Keratinocyte (primary cell): ENCODE measurements around the gene TECRL. TPM values are rescaled to one million over a fixed set of nuclear protein-coding genes. Genes with fewer than 3 reads are reported as not detected.

Experiments used
- DNase-seq: peaks from one replicate; pipeline ENCODE4 v3.0.0-alpha.2; 2011; ENCODE audit warnings: low read depth, missing footprints, low spot score
- FAIRE-seq: peaks from 2 replicates; lab custom pipeline; 2011; peaks lifted over from hg19 to GRCh38; lab: Jason Lieb, UNC
- H2AFZ ChIP-seq: 2 replicates; pipeline ENCODE4 v1.6.0; 2012; ENCODE audit warnings: low read length, control low read depth, inconsistent platforms; ENCODE audit not compliant: control insufficient read depth
- H3K27ac ChIP-seq: 2 replicates; pipeline ENCODE4 v1.5.1; 2011; ENCODE audit warnings: low read length; ENCODE audit not compliant: control insufficient read depth, insufficient read depth
- H3K27me3 ChIP-seq: 3 replicates; pipeline ENCODE4 v1.6.0; 2011; ENCODE audit warnings: low read length; ENCODE audit not compliant: control insufficient read depth, insufficient read depth; ENCODE audit errors: extremely low read depth
- H3K36me3 ChIP-seq, 2 experiments: 2 replicates in 1 of 2; 3 replicates in 1 of 2; pipeline ENCODE4 v1.5.1; 2011; ENCODE audit warnings: low read length in 2 of 2, mild to moderate bottlenecking in 1 of 2; ENCODE audit not compliant: control insufficient read depth in 2 of 2, insufficient read depth in 2 of 2; ENCODE audit errors: extremely low read depth in 1 of 2
- H3K4me1 ChIP-seq: 3 replicates; pipeline ENCODE4 v1.5.1; 2011; ENCODE audit warnings: low read length; ENCODE audit not compliant: control insufficient read depth, insufficient read depth; ENCODE audit errors: extremely low read depth
- H3K4me2 ChIP-seq: 3 replicates; pipeline ENCODE4 v1.6.0; 2011; ENCODE audit warnings: low read depth, low read length; ENCODE audit not compliant: control insufficient read depth, insufficient read depth; ENCODE audit errors: extremely low read depth
- H3K4me3 ChIP-seq, 3 experiments: fragments of 200-600 bp in 1 of 3; sonication (generic) in 1 of 3; 2 replicates in 2 of 3; 3 replicates in 1 of 3; pipeline ENCODE4 v1.5.1; 2011 to 2016; ENCODE audit warnings: low read length in 3 of 3, mild to moderate bottlenecking in 3 of 3, control low read depth in 2 of 3, inconsistent platforms in 1 of 3, low read depth in 1 of 3, mixed read lengths in 1 of 3, mixed run types in 1 of 3, moderate library complexity in 1 of 3; ENCODE audit not compliant: control insufficient read depth in 2 of 3, insufficient read depth in 2 of 3; ENCODE audit errors: extremely low read depth in 1 of 3
- H3K79me2 ChIP-seq: 2 replicates; pipeline ENCODE4 v1.6.0; 2012; ENCODE audit warnings: low read length; ENCODE audit not compliant: control insufficient read depth, insufficient read depth
- H3K9ac ChIP-seq: 3 replicates; pipeline ENCODE4 v1.6.0; 2011; ENCODE audit warnings: low read length; ENCODE audit not compliant: control insufficient read depth, insufficient read depth; ENCODE audit errors: extremely low read depth
- H3K9me1 ChIP-seq: 3 replicates; pipeline ENCODE4 v1.6.0; 2011; ENCODE audit warnings: low read length; ENCODE audit not compliant: control insufficient read depth, insufficient read depth; ENCODE audit errors: extremely low read depth
- H3K9me3 ChIP-seq: 2 replicates; pipeline ENCODE4 v1.5.1; 2012; ENCODE audit warnings: low read depth, low read length; ENCODE audit not compliant: control insufficient read depth
- H4K20me1 ChIP-seq: 3 replicates; pipeline ENCODE4 v1.6.0; 2011; ENCODE audit warnings: low read length; ENCODE audit not compliant: control insufficient read depth, insufficient read depth; ENCODE audit errors: extremely low read depth
- EZH2 ChIP-seq: IDR thresholded peaks from one replicate; pipeline ENCODE4 v1.6.1; 2012; ENCODE audit warnings: inconsistent platforms, mild to moderate bottlenecking, low read length, moderate library complexity
- dilution Hi-C: fragments of 300-500 bp; cut with MboI; formaldehyde crosslinking; loops from one replicate; pipeline ENCODE4 v1.7.0; 2020; ENCODE audit warnings: low sequenced_read_pairs; ENCODE audit not compliant: extremely low pct_ligation_motif_present
- polyA plus RNA-seq, 5 experiments: library from polyadenylated mRNA; depleted of rRNA in 3 of 5; stranded (reverse) in 3 of 5; stranded (forward) in 1 of 5; unstranded in 1 of 5; fragments of >200 nt; gene quantifications; 1 replicate in 1 of 5; 2 replicates in 3 of 5; 3 replicates in 1 of 5; pipeline versions ENCODE4 v1.2.1 to v1.2.3, GENCODE V29; 2011 to 2012; ENCODE audit warnings: missing spikeins in 2 of 5, low read depth in 1 of 5, low replicate concordance in 1 of 5
- TF ChIP-seq, protein P1 (sequence below), 3 experiments: IDR thresholded peaks in 1 of 3; conservative IDR thresholded peaks in 1 of 3; optimal IDR thresholded peaks in 1 of 3; 2 replicates in 2 of 3; 3 replicates in 1 of 3; pipeline versions ENCODE3 to v1.5.1; 2011; ENCODE audit warnings: low read length in 3 of 3, mild to moderate bottlenecking in 3 of 3, moderate library complexity in 2 of 3, control low read depth in 1 of 3, inconsistent platforms in 1 of 3; ENCODE audit not compliant: insufficient read depth in 2 of 3; ENCODE audit errors: extremely low read depth in 1 of 3

The TECRL gene
- polyA plus RNA-seq, 1 donor (not counting 4 experiments of a cell fraction or from before 2014, with no cell fraction given) = not detected

DNA sequence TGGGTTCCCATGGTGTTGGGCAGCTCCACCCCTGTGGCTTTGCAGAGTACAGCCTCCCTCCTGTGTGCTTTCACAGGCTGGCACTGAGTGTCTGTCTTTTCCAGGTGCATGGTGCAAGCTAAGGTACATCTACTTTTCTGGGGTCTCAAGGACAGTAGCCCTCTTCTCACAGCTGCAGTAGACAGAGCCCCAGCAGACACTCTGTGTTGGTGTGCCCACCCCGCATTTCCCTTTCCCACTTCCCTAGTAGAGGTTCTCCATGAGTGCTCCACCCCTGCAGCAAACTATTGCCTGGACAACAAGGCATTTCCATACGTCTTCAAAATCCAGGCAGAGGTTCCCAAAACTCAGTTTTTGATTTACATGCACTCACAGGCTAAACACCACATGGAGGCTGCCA lies 143.0 kb downstream of the TECRL start:
- H3K36me3 ChIP-seq = no peaks in the 10 kb centered on the region
- no peak overlapping the region for H3K4me3 ChIP-seq
- H3K79me2 ChIP-seq = no peaks in the 10 kb centered on the region
- no peaks in the 10 kb centered on the region for H3K4me1 ChIP-seq
- no peak overlapping the region for H3K4me2 ChIP-seq
- no peak for FAIRE-seq
- no peaks in the 10 kb centered on the region for H3K27me3 ChIP-seq
- no peak for DNase-seq
- H2AFZ ChIP-seq = no peak overlapping the region
- no peak for TF ChIP-seq EZH2
- TF ChIP-seq, protein P1, sequence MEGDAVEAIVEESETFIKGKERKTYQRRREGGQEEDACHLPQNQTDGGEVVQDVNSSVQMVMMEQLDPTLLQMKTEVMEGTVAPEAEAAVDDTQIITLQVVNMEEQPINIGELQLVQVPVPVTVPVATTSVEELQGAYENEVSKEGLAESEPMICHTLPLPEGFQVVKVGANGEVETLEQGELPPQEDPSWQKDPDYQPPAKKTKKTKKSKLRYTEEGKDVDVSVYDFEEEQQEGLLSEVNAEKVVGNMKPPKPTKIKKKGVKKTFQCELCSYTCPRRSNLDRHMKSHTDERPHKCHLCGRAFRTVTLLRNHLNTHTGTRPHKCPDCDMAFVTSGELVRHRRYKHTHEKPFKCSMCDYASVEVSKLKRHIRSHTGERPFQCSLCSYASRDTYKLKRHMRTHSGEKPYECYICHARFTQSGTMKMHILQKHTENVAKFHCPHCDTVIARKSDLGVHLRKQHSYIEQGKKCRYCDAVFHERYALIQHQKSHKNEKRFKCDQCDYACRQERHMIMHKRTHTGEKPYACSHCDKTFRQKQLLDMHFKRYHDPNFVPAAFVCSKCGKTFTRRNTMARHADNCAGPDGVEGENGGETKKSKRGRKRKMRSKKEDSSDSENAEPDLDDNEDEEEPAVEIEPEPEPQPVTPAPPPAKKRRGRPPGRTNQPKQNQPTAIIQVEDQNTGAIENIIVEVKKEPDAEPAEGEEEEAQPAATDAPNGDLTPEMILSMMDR (optimal IDR thresholded peaks at IDR 0.05 in 1 of 3, IDR thresholded peaks at IDR 0.05 in 1 of 3, conservative IDR thresholded peaks at IDR 0.05 in 1 of 3; ENCODE audit: extremely low read depth in 1 of 3, insufficient read depth in 2 of 3, low read length in 3 of 3) = no peak
- H4K20me1 ChIP-seq = no peaks in the 10 kb centered on the region
- dilution Hi-C loops = no loop called here
- no peak overlapping the region for H3K9ac ChIP-seq
- no peaks in the 10 kb centered on the region for H3K9me1 ChIP-seq
- H3K27ac ChIP-seq = no peak overlapping the region
- H3K9me3 ChIP-seq = no peaks in the 10 kb centered on the region

DNA sequence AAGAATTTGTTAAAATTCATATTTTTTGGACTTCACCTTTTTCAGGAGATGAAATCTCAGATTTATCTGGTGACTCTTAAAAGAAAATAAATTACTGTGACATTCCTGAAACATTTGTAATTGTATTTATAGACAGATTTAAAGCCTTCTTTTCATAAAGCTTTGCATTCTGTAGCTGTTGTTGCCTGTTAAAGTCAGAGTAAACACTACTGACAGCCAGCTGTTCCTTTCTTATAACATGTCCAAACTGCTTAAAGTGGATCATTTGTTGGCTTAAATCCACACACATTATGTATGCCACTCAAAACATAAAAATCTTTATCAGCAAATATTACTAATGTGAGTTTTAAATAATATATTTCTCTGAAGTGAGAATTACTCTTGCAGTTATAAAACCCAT lies 157.5 kb downstream of the TECRL start:
- no peak for DNase-seq
- TF ChIP-seq EZH2 = no peak
- TF ChIP-seq, protein P1 (optimal IDR thresholded peaks at IDR 0.05 in 1 of 3, IDR thresholded peaks at IDR 0.05 in 1 of 3, conservative IDR thresholded peaks at IDR 0.05 in 1 of 3; ENCODE audit: extremely low read depth in 1 of 3, insufficient read depth in 2 of 3, low read length in 3 of 3) = no peak
- Histone ChIP-seq H3K27me3 (no peaks in the 10 kb centered on the region), H3K9me3 (no peaks in the 10 kb centered on the region), H3K27ac (no peak overlapping the region), H3K4me3 (no peak overlapping the region), H2AFZ (no peak overlapping the region), H3K4me2 (no peak overlapping the region), H3K4me1 (no peaks in the 10 kb centered on the region), H3K9me1 (no peaks in the 10 kb centered on the region), H4K20me1 (no peaks in the 10 kb centered on the region), H3K36me3 (no peaks in the 10 kb centered on the region), H3K79me2 (no peaks in the 10 kb centered on the region), H3K9ac (no peak overlapping the region)
- dilution Hi-C loops = no loop called here
- no peak for FAIRE-seq
